Motor neuron (in vitro differentiated cells): ENCODE results near the gene DKK3. TPM values are rescaled to one million over a fixed set of nuclear protein-coding genes. Genes with fewer than 3 reads are reported as not detected.

Experiments used
- ATAC-seq, 8 experiments: fragments of 200-7000 bp; cut with Tn5 transposase; replicated peaks in 6 of 8; 2 replicates each; pipeline ENCODE4 v1.8.0; 2021; ENCODE audit warnings: mild to moderate bottlenecking in 8 of 8, moderate library complexity in 8 of 8
- H3K27ac ChIP-seq, 2 donors: fragments of 250-450 bp; sonication (Bioruptor Pico); 2 replicates each; pipeline ENCODE4 v1.9.0; 2021; ENCODE audit warnings: antibody characterized with exemption in 2 of 2, mild to moderate bottlenecking in 2 of 2, moderate library complexity in 1 of 2
- H3K4me1 ChIP-seq, 2 donors: fragments of 250-450 bp; sonication (Bioruptor Pico); replicated peaks in 1 of 2; 2 replicates each; pipeline ENCODE4 v1.6.1; 2021; ENCODE audit warnings: antibody characterized with exemption in 2 of 2, mild to moderate bottlenecking in 2 of 2, moderate library complexity in 1 of 2
- H3K4me3 ChIP-seq, 5 donors: fragments of 250-450 bp; sonication (Bioruptor Pico); 2 replicates each; pipeline ENCODE4 v1.9.0; 2021; ENCODE audit warnings: antibody characterized with exemption in 5 of 5, mild to moderate bottlenecking in 5 of 5, moderate library complexity in 4 of 5
- WGBS, 10 experiments: fragments of 450-650 bp; shearing (Covaris generic); methylation state at CpG; one replicate each; pipeline ENCODE4 v1.0.0; 2022; 5-methylcytosine and 5-hydroxymethylcytosine counted together
- in situ Hi-C, 9 experiments: fragments of 400-800 bp; cut with MboI; loops; one replicate each; pipeline ENCODE4 v1.15.0; 2021; ENCODE audit warnings: low sequenced_read_pairs in 9 of 9, low pct_unique_long_range_greater_than_20kb in 2 of 9; ENCODE audit not compliant: unreplicated experiment in 9 of 9
- total RNA-seq, 8 experiments: library from RNA; unstranded; fragments of 300-600 nt; gene quantifications; 2 replicates each; pipeline versions ENCODE4 v1.2.3 to v1.2.4, GENCODE V29; 2022

The DKK3 gene
- total RNA-seq, 8 experiments from 2014 or later = 13.0 to 616 (median 61.2) TPM

- Histone ChIP-seq H3K27ac (no peak overlapping the region), H3K4me1 (peaks cover 10 to 11% of the 10 kb centered on the region in 2 donors), H3K4me3 (no peak overlapping the region)
- no peak for ATAC-seq
- in situ Hi-C loops = no loop called here
- 40 to 100% (median 83%) methylated on average over 1 to 8 of the region's 10 CpGs; no CpG with 5 or more reads in 5 of the 10 experiments for WGBS, 10 experiments
Observed at GRCh38 chr11:11965656-11966353, 42.6 kb downstream of the DKK3 start.

GRCh38 chr11:11965192-11965591 lies 43.2 kb downstream of the DKK3 start:
- Histone ChIP-seq H3K27ac (no peak overlapping the region), H3K4me3 (no peak overlapping the region), H3K4me1 (peaks cover 5% of the 10 kb centered on the region in 2 donors)
- 44 to 100% (median 100%) methylated on average over 1 to 2 of the region's 3 CpGs; no CpG with 5 or more reads in 7 of the 10 experiments for WGBS, 10 experiments
- ATAC-seq = no peak
- in situ Hi-C loops = no loop called here

GRCh38 chr11:11964774-11965150 lies 43.7 kb downstream of the DKK3 start:
- WGBS, 10 experiments = 71 to 100% (median 83%) methylated on average over 1 to 2 of the region's 5 CpGs; no CpG with 5 or more reads in 3 of the 10 experiments
- Histone ChIP-seq H3K4me3 (no peak overlapping the region), H3K27ac (no peak overlapping the region), H3K4me1 (peaks cover 2 to 3% of the 10 kb centered on the region in 2 donors)
- no peak for ATAC-seq
- in situ Hi-C loops = no loop called here

GRCh38 chr11:11963842-11964773 lies 44.3 kb downstream of the DKK3 start:
- Histone ChIP-seq H3K4me1 (peaks cover 0 to 3% of the 10 kb centered on the region in 2 donors), H3K27ac (no peak overlapping the region), H3K4me3 (no peak overlapping the region)
- in situ Hi-C loops = no loop called here
- no peak for ATAC-seq
- 0 to 100% (median 82%) methylated on average over 1 to 8 of the region's 15 CpGs for WGBS, 10 experiments

GRCh38 chr11:11963067-11963466 lies 45.4 kb downstream of the DKK3 start:
- in situ Hi-C loops = no loop called here
- no peak overlapping the region for H3K27ac ChIP-seq
- no peak overlapping the region for H3K4me3 ChIP-seq
- peaks cover 0 to 3% of the 10 kb centered on the region in 2 donors for H3K4me1 ChIP-seq
- WGBS, 10 experiments = 48 to 100% (median 88%) methylated on average over 3 to 7 of the region's 7 CpGs
- ATAC-seq = no peak

- ATAC-seq = no peak
- in situ Hi-C loops = no loop called here
- peaks cover 0 to 3% of the 10 kb centered on the region in 2 donors for H3K4me1 ChIP-seq
- 86 to 100% (median 94%) methylated on average over 1 to 3 of the region's 3 CpGs; no CpG with 5 or more reads in 2 of the 10 experiments for WGBS, 10 experiments
- H3K27ac ChIP-seq = no peak overlapping the region
- H3K4me3 ChIP-seq = no peak overlapping the region
Observed at GRCh38 chr11:11961399-11962028, 46.9 kb downstream of the DKK3 start.

GRCh38 chr11:11960687-11961086 lies 47.7 kb downstream of the DKK3 start:
- H3K4me3 ChIP-seq = no peak overlapping the region
- WGBS, 10 experiments = 100% methylated on average over 1 of the region's 1 CpG; no CpG with 5 or more reads in 6 of the 10 experiments
- in situ Hi-C loops = no loop called here
- ATAC-seq = peak in 3 of 8 experiments; percentile 13 to 79 (median 65)
- H3K27ac ChIP-seq = no peak overlapping the region
- peaks cover 0 to 3% of the 10 kb centered on the region in 2 donors for H3K4me1 ChIP-seq

GRCh38 chr11:11959601-11960000 lies 48.8 kb downstream of the DKK3 start:
- Histone ChIP-seq H3K4me1 (no peaks in the 10 kb centered on the region), H3K4me3 (no peak overlapping the region), H3K27ac (no peak overlapping the region)
- no peak for ATAC-seq
- in situ Hi-C loops = no loop called here

- no peak overlapping the region for H3K4me3 ChIP-seq
- H3K27ac ChIP-seq = no peak overlapping the region
- H3K4me1 ChIP-seq = no peaks in the 10 kb centered on the region
- in situ Hi-C loops = no loop called here
- peak in 3 of 8 experiments; percentile 25 to 78 (median 50) for ATAC-seq
- 90 to 100% (median 93%) methylated on average over 1 to 10 of the region's 11 CpGs for WGBS, 10 experiments
Observed at GRCh38 chr11:11958403-11959231, 49.8 kb downstream of the DKK3 start.

GRCh38 chr11:11956006-11956405 lies 52.4 kb downstream of the DKK3 start:
- WGBS, 10 experiments = 92 to 100% (median 98%) methylated on average over 1 to 5 of the region's 5 CpGs
- in situ Hi-C loops = no loop called here
- Histone ChIP-seq H3K4me1 (no peaks in the 10 kb centered on the region), H3K4me3 (no peak overlapping the region), H3K27ac (no peak overlapping the region)
- ATAC-seq = no peak

GRCh38 chr11:11952036-11952435 lies 56.4 kb downstream of the DKK3 start:
- H3K27ac ChIP-seq = no peak overlapping the region
- in situ Hi-C loops = no loop called here
- no peak overlapping the region for H3K4me3 ChIP-seq
- H3K4me1 ChIP-seq = no peaks in the 10 kb centered on the region
- no peak for ATAC-seq

- Histone ChIP-seq H3K4me1 (no peaks in the 10 kb centered on the region), H3K27ac (no peak overlapping the region), H3K4me3 (no peak overlapping the region)
- no peak for ATAC-seq
- in situ Hi-C loops = loop anchor here in 4 of 9 experiments (25.0 kb wide), 3 partner anchors 88 to 338 kb away; no protein-coding TSS in a partner anchor
Observed at GRCh38 chr11:11949482-11949881, 58.9 kb downstream of the DKK3 start.
